Suprapubic skin (tissue), 4 donors: Measurements from ENCODE around the gene PRSS37.

Experiments
- POLR2A ChIP-seq, 2 donors: fragments of 450-650 bp; IDR thresholded peaks; one replicate each; pipeline ENCODE4 v1.6.1; 2017; ENCODE audit warnings: antibody characterized with exemption in 2 of 2, mild to moderate bottlenecking in 2 of 2, moderate library complexity in 2 of 2
- POLR2AphosphoS5 ChIP-seq, 3 donors: sonication (generic); formaldehyde crosslinking; IDR thresholded peaks; one replicate each; pipeline ENCODE4 v1.6.1; 2017; ENCODE audit warnings: antibody characterized with exemption in 3 of 3

DNA sequence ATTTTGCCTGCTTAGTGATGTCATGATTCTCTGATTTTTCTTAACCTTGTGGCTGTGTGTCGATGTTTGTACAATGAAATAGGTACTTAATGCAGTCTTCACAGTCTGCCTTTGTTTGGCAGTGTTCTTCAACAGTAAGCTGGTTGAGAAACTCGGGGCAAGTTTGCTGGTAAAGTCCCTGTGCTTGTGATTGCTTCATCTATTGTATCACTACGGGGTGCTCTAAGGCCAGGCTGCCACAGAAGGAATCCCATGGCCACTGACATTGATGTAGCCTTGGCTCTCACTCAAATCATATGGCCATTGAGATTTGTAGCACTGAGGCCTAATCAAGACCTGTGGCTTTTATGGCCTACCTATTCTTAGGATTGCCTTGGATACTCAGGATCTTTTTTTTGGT is 33.5 kb upstream of the PRSS37 start:
- TF ChIP-seq POLR2AphosphoS5 (IDR thresholded peaks at IDR 0.05): no peak
- no peak for TF ChIP-seq POLR2A (IDR thresholded peaks at IDR 0.05)
